Ascending aorta (tissue), 2 donors: ENCODE results near the gene CPN1. TPM values are rescaled to one million over a fixed set of nuclear protein-coding genes. Genes with fewer than 3 reads are reported as not detected.

ENCODE experiments used
- DNase-seq, 2 donors: peaks; one replicate each; pipeline ENCODE4 v3.0.0-alpha.2; 2019; ENCODE audit warnings: low spot score in 2 of 2
- H3K27ac ChIP-seq, 2 donors: fragments of 200-600 bp; sonication (generic); one replicate each; pipeline ENCODE4 v1.5.1; 2016 to 2017; ENCODE audit warnings: mild to moderate bottlenecking in 1 of 2
- H3K27me3 ChIP-seq: fragments of 200-600 bp; sonication (generic); one replicate; pipeline ENCODE4 v1.5.1; 2017
- H3K36me3 ChIP-seq, 2 donors: fragments of 200-600 bp; sonication (generic); one replicate each; pipeline ENCODE4 v1.5.1; 2016
- H3K4me1 ChIP-seq, 2 donors: fragments of 200-600 bp; sonication (generic); one replicate each; pipeline ENCODE4 v1.5.1; 2016 to 2017; ENCODE audit warnings: mild to moderate bottlenecking in 1 of 2
- H3K4me3 ChIP-seq, 2 donors: fragments of 200-600 bp; sonication (generic); one replicate each; pipeline ENCODE4 v1.5.1; 2016 to 2017; ENCODE audit warnings: mild to moderate bottlenecking in 1 of 2
- H3K9me3 ChIP-seq, 2 donors: fragments of 200-600 bp; sonication (generic); one replicate each; pipeline ENCODE4 v1.5.1; 2016
- CTCF ChIP-seq, 3 experiments: fragments of 200-600 bp in 2 of 3; fragments of 450-650 bp in 1 of 3; sonication (generic) in 2 of 3; IDR thresholded peaks; one replicate each; pipeline ENCODE4 v1.5.1; 2016 to 2019; ENCODE audit warnings: antibody characterized with exemption in 3 of 3, mild to moderate bottlenecking in 1 of 3, moderate library complexity in 1 of 3
- intact Hi-C: fragments of 100-400 bp; cut with DNase I; formaldehyde crosslinking; loops from one replicate; pipeline ENCODE4 v1.15.1; 2023
- total RNA-seq: library from RNA; depleted of rRNA; stranded (reverse); fragments of >200 nt; gene quantifications from one replicate; pipeline ENCODE4 v1.1.0, GENCODE V29; 2016

CPN1 gene
- total RNA-seq, 1 donor from 2014 or later = not detected

GRCh38 chr10:100075426-100076220 lies 6.0 kb downstream of the CPN1 start:
- Histone ChIP-seq H3K36me3 (no peaks in the 10 kb centered on the region), H3K27ac (no peak overlapping the region), H3K4me3 (no peak overlapping the region), H3K27me3 (no peaks in the 10 kb centered on the region), H3K9me3 (no peaks in the 10 kb centered on the region), H3K4me1 (no peaks in the 10 kb centered on the region)
- no peak for TF ChIP-seq CTCF (IDR thresholded peaks at IDR 0.05)
- intact Hi-C loops = no loop called here
- no peak for DNase-seq

- Histone ChIP-seq H3K4me3 (no peak overlapping the region), H3K36me3 (no peaks in the 10 kb centered on the region), H3K27ac (no peak overlapping the region), H3K9me3 (no peaks in the 10 kb centered on the region), H3K4me1 (no peaks in the 10 kb centered on the region), H3K27me3 (no peaks in the 10 kb centered on the region)
- intact Hi-C loops = no loop called here
- no peak for TF ChIP-seq CTCF (IDR thresholded peaks at IDR 0.05)
- no peak for DNase-seq
Measured at GRCh38 chr10:100072514-100072913, 9.2 kb downstream of the CPN1 start.

- Histone ChIP-seq H3K27me3 (no peaks in the 10 kb centered on the region), H3K27ac (no peak overlapping the region), H3K4me1 (no peaks in the 10 kb centered on the region), H3K36me3 (no peaks in the 10 kb centered on the region), H3K4me3 (no peak overlapping the region), H3K9me3 (no peaks in the 10 kb centered on the region)
- no peak for TF ChIP-seq CTCF (IDR thresholded peaks at IDR 0.05)
- no peak for DNase-seq
- intact Hi-C loops = no loop called here
Measured at GRCh38 chr10:100071529-100071928, 10.1 kb downstream of the CPN1 start.

GRCh38 chr10:100067466-100067865 lies 14.2 kb downstream of the CPN1 start:
- Histone ChIP-seq H3K36me3 (no peaks in the 10 kb centered on the region), H3K27ac (no peak overlapping the region), H3K9me3 (no peaks in the 10 kb centered on the region), H3K4me3 (no peak overlapping the region), H3K27me3 (no peaks in the 10 kb centered on the region), H3K4me1 (no peaks in the 10 kb centered on the region)
- intact Hi-C loops = no loop called here
- no peak for DNase-seq
- no peak for TF ChIP-seq CTCF (IDR thresholded peaks at IDR 0.05)

- Histone ChIP-seq H3K4me3 (no peak overlapping the region), H3K36me3 (no peaks in the 10 kb centered on the region), H3K27ac (no peak overlapping the region), H3K4me1 (no peaks in the 10 kb centered on the region), H3K9me3 (no peaks in the 10 kb centered on the region), H3K27me3 (no peaks in the 10 kb centered on the region)
- intact Hi-C loops = no loop called here
- no peak for TF ChIP-seq CTCF (IDR thresholded peaks at IDR 0.05)
- DNase-seq = no peak
Measured at GRCh38 chr10:100065084-100065660, 16.5 kb downstream of the CPN1 start.
